ENCODE measurements around the gene SCAMP4.

Gene SCAMP4

DNA sequence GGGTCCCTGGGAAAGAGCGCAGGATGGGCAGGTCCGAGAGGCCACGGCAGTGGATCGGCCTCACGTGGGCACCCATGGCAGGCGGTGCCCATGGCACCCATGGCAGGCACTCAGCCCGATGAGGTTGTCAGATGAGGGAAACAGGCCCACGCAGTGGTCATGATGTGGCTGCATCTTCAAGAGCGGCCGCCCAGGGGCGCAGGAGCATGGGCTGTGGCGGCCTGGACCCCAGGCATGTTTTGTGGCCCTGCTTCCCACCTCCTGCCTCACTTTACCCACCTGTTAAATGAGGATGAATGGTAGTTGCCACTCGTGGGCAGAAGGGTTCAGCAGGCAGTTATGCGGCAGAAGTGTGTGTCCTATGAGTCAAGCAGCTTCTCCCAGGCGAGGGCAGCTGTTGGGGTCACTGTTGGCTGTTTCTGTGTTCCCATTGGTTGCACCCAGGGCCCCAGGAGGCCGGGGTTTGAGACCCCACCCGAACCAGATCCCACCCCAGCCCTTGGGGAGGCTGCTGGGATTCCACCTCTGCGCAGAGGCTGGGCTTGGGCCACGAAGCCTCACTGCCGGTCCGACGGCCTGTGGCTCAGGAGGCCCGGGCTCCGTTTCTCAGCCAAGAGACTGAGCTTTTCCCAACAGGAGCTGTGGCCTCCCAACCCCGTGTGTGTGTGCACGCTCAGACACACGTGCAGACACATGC, 65.8 kb downstream of the SCAMP4 start:
- H3K27ac ChIP-seq (replicated peaks), result no peak overlapping the region
- TF ChIP-seq, protein P1, sequence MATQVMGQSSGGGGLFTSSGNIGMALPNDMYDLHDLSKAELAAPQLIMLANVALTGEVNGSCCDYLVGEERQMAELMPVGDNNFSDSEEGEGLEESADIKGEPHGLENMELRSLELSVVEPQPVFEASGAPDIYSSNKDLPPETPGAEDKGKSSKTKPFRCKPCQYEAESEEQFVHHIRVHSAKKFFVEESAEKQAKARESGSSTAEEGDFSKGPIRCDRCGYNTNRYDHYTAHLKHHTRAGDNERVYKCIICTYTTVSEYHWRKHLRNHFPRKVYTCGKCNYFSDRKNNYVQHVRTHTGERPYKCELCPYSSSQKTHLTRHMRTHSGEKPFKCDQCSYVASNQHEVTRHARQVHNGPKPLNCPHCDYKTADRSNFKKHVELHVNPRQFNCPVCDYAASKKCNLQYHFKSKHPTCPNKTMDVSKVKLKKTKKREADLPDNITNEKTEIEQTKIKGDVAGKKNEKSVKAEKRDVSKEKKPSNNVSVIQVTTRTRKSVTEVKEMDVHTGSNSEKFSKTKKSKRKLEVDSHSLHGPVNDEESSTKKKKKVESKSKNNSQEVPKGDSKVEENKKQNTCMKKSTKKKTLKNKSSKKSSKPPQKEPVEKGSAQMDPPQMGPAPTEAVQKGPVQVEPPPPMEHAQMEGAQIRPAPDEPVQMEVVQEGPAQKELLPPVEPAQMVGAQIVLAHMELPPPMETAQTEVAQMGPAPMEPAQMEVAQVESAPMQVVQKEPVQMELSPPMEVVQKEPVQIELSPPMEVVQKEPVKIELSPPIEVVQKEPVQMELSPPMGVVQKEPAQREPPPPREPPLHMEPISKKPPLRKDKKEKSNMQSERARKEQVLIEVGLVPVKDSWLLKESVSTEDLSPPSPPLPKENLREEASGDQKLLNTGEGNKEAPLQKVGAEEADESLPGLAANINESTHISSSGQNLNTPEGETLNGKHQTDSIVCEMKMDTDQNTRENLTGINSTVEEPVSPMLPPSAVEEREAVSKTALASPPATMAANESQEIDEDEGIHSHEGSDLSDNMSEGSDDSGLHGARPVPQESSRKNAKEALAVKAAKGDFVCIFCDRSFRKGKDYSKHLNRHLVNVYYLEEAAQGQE (IDR thresholded peaks at IDR 0.05; ENCODE audit: insufficient replicate concordance, low read depth), result no peak
- TF ChIP-seq SPI1 (IDR thresholded peaks at IDR 0.05; ENCODE audit: borderline replicate concordance, low read depth) (no peak), POLR2AphosphoS5 (IDR thresholded peaks at IDR 0.05; ENCODE audit: low read depth) (no peak), GABPA (IDR thresholded peaks at IDR 0.05; ENCODE audit: low read depth) (no peak)
- TF ChIP-seq, protein P2, sequence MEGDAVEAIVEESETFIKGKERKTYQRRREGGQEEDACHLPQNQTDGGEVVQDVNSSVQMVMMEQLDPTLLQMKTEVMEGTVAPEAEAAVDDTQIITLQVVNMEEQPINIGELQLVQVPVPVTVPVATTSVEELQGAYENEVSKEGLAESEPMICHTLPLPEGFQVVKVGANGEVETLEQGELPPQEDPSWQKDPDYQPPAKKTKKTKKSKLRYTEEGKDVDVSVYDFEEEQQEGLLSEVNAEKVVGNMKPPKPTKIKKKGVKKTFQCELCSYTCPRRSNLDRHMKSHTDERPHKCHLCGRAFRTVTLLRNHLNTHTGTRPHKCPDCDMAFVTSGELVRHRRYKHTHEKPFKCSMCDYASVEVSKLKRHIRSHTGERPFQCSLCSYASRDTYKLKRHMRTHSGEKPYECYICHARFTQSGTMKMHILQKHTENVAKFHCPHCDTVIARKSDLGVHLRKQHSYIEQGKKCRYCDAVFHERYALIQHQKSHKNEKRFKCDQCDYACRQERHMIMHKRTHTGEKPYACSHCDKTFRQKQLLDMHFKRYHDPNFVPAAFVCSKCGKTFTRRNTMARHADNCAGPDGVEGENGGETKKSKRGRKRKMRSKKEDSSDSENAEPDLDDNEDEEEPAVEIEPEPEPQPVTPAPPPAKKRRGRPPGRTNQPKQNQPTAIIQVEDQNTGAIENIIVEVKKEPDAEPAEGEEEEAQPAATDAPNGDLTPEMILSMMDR (IDR thresholded peaks at IDR 0.05; ENCODE audit: insufficient read depth, low read length), result no peak

DNA sequence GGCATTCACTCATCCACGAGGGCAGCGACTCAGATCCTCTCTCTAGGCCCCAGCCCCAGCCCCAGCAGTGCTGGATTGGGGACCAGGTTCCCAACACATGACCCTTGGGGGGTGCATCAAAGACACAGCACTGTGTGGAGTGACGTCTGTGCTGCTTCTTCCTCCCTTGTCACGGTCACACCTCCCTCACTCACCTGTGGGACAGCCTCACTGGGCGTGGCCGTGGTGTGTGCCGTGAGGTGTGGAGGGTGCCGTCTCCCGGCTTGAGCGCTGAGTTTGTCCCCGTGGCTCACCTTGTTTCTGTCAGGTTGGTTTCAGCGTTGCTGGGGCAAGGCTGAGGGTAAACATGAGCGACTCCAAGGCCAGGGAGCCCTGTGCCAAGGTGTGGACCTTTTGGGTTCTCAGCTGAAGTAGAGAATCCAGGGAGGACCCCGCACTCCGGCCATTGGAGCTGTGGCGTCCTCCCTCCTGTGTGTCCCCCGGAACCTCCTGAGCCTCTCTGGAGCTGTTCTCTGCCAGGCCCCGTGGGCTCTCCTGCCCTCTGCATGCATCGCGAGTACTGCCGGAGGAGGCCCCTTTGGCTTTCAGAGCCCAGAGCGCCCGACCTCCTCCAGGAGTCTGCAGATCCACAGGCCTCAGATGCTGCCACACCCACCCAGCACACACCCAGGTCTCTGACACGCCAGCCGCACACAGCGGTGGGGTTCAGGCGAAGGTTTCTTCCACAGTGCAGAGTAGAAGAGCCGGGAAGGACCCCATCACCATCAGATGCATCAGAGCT, 69.4 kb downstream of the SCAMP4 start:
- no peak for TF ChIP-seq SPI1 (IDR thresholded peaks at IDR 0.05; ENCODE audit: borderline replicate concordance, low read depth)
- TF ChIP-seq, protein P2 (IDR thresholded peaks at IDR 0.05; ENCODE audit: insufficient read depth, low read length), result no peak
- TF ChIP-seq, protein P1 (IDR thresholded peaks at IDR 0.05; ENCODE audit: insufficient replicate concordance, low read depth), result no peak
- no peak for TF ChIP-seq GABPA (IDR thresholded peaks at IDR 0.05; ENCODE audit: low read depth)
- no peak for TF ChIP-seq POLR2AphosphoS5 (IDR thresholded peaks at IDR 0.05; ENCODE audit: low read depth)
- no peaks in the 10 kb centered on the region for H3K27me3 ChIP-seq (ENCODE audit: insufficient read depth, poor library complexity, severe bottlenecking)
- H3K4me3 ChIP-seq (replicated peaks; ENCODE audit: insufficient read depth, low read length), result no peak overlapping the region
- no peak for DNase-seq (ENCODE audit: low read depth in 1 of 2, low spot score in 1 of 2)
- no peak overlapping the region for H3K27ac ChIP-seq (replicated peaks)

More for the DNA sequence above, 65.8 kb downstream of the SCAMP4 start:
- no peak for DNase-seq (ENCODE audit: low read depth in 1 of 2, low spot score in 1 of 2)
- H3K27me3 ChIP-seq (ENCODE audit: insufficient read depth, poor library complexity, severe bottlenecking), result no peaks in the 10 kb centered on the region
- H3K4me3 ChIP-seq (replicated peaks; ENCODE audit: insufficient read depth, low read length), result no peak overlapping the region

DNA sequence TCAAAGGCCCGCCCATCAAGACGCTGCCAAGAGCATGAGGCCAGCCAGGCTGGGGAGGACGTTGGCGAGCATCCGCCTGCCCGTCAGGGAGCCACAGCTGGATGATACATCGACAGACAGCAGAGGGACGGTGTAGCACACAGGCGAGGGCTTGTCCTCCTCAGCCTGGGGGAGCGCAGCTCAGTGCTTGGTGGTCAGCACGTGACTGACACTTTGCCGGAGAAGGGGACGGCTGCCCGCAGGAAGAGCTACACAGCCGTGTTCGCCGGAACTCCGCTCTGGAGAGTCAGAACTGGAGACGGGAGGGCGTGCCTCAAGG, 69.9 kb downstream of the SCAMP4 start:
- Histone ChIP-seq H3K27me3 (ENCODE audit: insufficient read depth, poor library complexity, severe bottlenecking) (no peaks in the 10 kb centered on the region), H3K27ac (replicated peaks) (no peak overlapping the region), H3K4me3 (replicated peaks; ENCODE audit: insufficient read depth, low read length) (no peak overlapping the region)
- TF ChIP-seq POLR2AphosphoS5 (IDR thresholded peaks at IDR 0.05; ENCODE audit: low read depth) (no peak), GABPA (IDR thresholded peaks at IDR 0.05; ENCODE audit: low read depth) (no peak), SPI1 (IDR thresholded peaks at IDR 0.05; ENCODE audit: borderline replicate concordance, low read depth) (no peak)
- TF ChIP-seq, protein P1 (IDR thresholded peaks at IDR 0.05; ENCODE audit: insufficient replicate concordance, low read depth), result no peak
- TF ChIP-seq, protein P2 (IDR thresholded peaks at IDR 0.05; ENCODE audit: insufficient read depth, low read length), result no peak
- DNase-seq (ENCODE audit: low read depth in 1 of 2, low spot score in 1 of 2), result no peak
